OCI-LY7 (cell line): Measurements from ENCODE around the gene DCAF5.

Experiments used
- EZH2phosphoT487 ChIP-seq: fragments of 200-600 bp; sonication (generic); IDR thresholded peaks from 2 replicates; pipeline ENCODE4 v1.6.1; 2018; ENCODE audit warnings: low read depth, borderline replicate concordance, mild to moderate bottlenecking, mixed run types, antibody characterized with exemption, low read length, moderate library complexity, mixed read lengths
- TF ChIP-seq, protein P1 (sequence below): fragments of 200-600 bp; sonication (generic); conservative IDR thresholded peaks from 2 replicates; pipeline ENCODE4 v1.5.1; 2014; ENCODE audit warnings: mild to moderate bottlenecking, antibody characterized with exemption, low read length, moderate library complexity, mixed read lengths

DNA sequence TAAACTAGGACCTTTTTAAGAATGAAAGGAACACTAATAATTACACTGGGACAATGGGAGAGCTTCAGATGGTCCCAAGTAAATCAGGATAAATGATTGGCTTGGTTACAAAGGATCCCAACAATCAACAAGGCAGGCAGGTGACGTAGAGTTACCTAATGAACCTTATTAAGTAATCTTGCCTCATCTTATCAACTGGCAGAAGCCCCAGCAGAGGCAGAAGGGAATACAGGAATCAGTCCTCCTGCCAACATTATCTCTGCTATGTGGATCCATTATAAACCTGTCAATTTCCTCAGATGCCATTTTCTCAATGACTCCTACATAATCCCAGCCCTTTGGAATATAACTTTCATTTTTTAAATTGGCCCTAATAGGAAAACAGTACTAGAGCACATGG, 11.4 kb downstream of the DCAF5 start:
- TF ChIP-seq, protein P1, sequence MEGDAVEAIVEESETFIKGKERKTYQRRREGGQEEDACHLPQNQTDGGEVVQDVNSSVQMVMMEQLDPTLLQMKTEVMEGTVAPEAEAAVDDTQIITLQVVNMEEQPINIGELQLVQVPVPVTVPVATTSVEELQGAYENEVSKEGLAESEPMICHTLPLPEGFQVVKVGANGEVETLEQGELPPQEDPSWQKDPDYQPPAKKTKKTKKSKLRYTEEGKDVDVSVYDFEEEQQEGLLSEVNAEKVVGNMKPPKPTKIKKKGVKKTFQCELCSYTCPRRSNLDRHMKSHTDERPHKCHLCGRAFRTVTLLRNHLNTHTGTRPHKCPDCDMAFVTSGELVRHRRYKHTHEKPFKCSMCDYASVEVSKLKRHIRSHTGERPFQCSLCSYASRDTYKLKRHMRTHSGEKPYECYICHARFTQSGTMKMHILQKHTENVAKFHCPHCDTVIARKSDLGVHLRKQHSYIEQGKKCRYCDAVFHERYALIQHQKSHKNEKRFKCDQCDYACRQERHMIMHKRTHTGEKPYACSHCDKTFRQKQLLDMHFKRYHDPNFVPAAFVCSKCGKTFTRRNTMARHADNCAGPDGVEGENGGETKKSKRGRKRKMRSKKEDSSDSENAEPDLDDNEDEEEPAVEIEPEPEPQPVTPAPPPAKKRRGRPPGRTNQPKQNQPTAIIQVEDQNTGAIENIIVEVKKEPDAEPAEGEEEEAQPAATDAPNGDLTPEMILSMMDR, result no peak
- TF ChIP-seq EZH2phosphoT487, result no peak
